Stimulated activated CD4-positive, alpha-beta T cell treated with anti-CD3 and anti-CD28 coated beads, Interleukin-2, amount 100 ng/mL, for 4 hours (primary cell): ENCODE data around the gene NYAP2.

Source experiments
- DNase-seq: peaks from one replicate; pipeline ENCODE4 v3.0.0-alpha.2; 2020; ENCODE audit warnings: low read depth

NYAP2 gene

DNA sequence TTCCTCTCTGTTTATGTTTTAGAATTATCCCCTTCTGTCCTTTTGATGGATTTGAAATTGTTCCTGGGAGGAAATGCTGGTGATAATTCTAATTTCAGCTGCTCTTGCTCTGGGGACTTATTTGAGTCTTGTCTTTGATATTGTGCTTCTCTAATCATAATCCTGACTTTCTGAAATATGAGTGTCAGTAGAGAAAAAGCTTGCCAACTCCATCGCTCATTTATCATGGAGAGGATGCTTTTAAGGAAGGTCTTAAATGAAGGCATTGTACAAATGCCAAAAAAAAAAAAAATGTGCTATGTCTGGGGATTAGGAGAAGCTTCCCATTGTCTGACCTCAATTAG lies 159.5 kb downstream of the NYAP2 start:
- DNase-seq = no peak

DNA sequence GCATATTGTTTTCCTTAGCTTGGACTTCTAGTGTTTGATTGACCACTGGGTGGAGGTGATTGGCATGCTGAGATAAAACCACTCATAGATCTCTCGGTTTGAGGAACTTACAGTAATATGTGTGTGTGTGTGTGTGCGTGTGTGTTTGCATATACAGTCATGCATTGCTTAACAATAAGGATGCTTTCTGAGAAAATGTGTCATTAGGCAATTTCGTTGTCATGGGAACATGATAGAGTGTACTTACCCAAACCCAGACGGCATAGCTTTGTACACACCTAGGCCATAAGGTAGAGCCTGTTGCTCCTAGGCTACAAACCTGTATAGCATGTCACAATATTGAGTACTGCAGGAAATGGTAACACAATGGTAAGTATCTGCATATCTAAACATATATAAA lies 167.3 kb downstream of the NYAP2 start:
- no peak for DNase-seq

DNA sequence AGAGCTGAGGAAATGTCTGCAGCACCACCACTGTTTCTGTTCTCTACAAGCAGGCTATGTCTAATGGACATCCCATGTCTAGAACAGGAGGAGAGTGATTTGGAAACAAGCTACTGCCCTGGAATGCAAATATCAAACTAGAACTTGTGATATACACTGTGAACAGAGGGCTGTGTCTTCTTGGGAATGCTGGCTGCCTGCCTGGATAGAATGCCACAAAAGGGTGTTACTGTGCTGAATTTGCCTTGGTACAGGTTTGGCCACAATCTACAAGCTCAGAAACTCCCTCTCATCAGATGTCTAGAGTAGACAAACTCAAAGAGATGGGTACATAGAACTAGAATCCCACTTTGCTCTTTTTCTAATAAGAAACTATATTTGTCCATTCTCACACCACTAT lies 170.5 kb downstream of the NYAP2 start:
- no peak for DNase-seq

DNA sequence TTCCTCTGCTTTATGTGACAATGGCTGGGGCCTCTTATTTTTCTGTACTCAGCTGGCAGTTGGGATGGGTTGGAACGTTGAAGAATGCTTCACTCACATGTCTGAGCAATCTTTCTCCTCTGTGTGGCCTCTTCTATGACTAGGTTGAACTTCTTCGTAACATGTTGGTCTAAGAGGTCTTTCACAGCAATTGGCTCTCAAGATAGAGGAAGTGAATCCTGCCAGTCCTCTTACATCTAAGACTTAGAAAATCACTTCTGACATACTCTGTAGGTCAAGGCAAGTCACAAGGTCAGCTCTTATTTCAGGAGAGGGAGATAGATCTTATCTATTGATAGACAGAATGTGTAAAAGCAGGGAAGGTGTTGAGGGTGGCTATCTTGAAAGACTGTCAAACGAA lies 174.1 kb downstream of the NYAP2 start:
- DNase-seq = no peak

DNA sequence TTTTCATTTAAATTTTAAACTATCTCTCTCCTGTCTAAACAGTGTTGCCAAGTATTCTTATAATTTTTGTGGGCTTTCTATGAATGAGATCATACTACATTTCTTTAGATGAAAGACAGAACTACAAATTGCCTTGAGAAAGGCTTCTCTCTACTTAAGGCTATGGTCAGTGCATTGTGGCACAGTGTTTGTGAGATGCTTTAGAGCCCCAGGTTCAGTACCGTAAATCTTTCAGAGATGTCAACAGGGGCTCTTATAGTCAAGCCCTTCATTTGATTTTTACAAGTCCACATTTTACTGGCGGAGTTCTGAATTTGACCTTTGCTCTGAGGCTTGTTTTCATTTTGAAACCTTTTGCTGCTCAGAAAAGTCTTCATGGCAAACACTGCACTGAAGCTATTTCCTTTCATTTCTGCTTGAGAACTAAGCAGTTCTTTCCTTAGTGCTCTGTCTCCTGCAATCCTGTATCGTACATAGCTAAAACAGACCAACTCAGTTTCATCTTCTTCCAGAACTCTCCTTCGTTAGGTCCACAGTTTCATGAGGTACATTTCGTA lies 175.2 kb downstream of the NYAP2 start:
- no peak for DNase-seq

DNA sequence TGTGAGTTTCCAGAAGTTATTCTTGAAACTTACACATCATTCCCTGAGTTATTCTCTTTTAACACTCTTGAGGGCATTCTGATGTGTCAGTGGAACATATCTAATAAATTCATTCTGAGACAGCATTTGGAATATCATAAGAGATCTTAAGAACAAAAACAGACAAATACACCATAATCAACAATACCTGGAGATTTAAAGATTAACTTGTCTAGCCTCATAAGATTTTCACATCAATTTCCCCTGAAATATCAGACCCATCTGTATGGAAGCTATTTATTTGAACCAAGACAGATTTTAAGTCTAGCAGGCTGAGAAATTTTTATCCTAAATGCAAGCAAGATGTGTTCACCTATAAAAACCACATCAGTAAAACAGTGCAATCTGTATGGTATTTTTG lies 181.6 kb downstream of the NYAP2 start:
- DNase-seq = no peak

DNA sequence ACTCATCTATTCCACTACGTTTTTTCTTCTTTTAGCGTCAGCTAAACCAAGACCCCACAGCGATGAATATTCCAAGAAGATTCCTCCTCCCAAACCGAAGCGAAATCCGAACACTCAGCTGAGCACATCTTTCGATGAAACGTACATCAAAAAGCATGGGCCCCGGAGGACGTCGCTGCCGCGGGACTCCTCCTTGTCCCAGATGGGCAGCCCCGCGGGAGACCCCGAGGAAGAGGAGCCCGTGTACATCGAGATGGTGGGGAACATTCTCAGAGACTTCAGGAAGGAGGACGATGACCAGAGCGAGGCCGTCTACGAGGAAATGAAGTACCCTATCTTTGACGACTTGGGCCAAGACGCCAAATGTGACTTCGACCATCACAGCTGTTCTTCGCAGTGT lies 182.4 kb downstream of the NYAP2 start:
- DNase-seq = no peak

DNA sequence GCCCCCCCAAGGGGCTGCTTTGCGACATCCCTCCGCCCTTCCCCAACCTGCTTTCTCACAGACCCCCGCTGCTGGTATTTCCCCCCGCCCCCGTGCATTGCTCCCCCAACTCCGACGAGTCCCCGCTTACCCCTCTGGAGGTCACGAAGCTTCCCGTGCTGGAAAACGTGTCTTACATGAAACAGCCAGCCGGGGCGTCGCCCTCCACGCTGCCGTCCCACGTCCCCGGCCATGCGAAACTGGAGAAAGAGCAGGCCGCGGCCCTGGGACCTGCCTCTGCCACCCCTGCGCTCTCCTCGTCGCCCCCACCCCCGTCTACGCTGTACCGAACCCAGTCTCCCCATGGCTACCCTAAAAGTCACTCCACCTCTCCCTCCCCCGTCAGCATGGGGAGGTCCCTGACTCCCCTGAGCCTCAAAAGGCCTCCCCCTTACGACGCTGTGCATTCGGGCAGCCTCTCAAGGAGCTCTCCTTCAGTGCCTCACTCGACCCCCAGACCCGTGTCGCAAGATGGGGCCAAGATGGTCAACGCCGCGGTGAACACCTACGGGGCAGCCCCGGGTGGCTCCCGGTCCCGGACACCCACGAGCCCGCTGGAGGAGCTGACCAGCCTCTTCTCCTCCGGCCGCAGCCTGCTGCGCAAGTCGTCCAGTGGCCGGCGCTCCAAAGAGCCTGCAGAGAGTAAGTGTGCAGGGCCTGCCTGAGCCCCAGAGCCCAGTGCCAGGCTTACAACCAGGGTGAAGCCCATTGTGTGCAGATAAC lies 183.0 kb downstream of the NYAP2 start:
- DNase-seq = no peak

DNA sequence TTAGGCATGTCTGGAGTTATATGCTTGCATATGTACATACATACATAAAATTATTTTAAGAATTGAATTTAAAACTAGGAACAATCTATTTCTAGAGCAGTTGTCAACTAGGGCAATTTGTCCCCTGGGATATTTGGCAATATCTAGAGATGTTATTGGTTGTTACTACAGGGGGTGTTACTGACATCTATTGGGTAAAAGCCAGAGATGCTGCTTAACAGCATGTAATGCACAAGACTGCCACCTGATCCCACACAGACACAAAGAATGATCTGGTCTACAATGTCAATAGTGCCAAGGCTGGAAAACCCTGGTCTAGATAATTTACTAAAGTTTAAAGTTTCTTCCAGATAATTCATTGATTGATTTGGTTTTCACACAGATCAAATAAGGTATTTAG lies 185.3 kb downstream of the NYAP2 start:
- no peak for DNase-seq

DNA sequence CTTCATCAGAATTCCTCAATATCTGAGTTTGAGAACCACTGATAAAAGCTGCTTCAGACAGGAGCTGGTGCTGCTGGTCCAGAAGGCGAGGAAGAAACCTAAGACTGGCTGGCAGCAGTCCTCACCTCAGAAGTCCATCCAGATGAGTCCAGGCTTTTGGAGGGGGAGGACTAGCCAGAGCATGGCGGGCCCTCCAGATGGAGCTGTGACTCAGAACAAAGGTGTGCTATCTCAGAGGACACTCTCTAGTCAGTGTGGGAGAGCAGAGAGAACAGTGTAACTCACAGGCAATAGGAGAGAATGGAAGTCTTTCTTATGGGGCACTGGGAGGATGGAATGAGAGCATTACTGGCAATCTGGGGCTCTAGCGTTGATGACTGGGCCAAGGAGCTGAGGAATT lies 191.4 kb downstream of the NYAP2 start:
- DNase-seq = no peak

DNA sequence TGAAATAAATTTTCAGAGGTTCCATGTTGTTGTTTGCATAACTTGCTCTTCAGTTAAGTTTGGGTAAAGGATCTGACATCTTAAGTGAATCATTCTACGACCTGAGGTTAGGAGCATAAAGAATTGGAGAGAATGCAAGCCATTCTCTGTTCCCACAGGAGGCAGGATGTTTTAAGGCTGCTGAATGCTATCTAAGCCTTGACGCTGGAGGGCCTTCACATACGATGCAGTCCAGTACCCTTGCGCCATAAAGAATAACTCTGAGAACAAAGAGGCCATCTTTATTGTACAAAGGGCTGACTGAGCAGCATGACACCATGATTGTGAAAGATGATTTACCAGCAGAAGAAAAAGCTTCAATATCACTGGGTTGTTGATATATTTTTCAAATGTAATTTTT lies 198.4 kb downstream of the NYAP2 start:
- no peak for DNase-seq

DNA sequence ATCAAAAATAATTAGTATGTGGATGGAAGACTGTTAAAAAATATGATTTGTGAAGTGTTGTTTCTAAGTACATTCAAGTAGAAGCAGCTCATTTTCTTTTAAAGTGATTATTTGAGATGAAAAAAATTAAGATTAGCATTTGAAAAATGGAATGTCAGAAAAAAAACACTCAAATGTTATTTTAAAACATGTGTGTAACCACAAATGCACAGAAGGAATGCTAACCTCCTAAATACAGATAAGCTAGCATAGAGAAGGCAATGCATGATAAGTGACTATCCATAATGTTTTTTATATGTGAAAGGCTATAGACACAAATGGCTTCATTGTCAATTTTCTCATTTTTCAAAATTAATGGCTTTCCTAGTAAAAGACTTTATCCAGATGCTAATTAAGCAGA lies 198.9 kb downstream of the NYAP2 start:
- DNase-seq = no peak

DNA sequence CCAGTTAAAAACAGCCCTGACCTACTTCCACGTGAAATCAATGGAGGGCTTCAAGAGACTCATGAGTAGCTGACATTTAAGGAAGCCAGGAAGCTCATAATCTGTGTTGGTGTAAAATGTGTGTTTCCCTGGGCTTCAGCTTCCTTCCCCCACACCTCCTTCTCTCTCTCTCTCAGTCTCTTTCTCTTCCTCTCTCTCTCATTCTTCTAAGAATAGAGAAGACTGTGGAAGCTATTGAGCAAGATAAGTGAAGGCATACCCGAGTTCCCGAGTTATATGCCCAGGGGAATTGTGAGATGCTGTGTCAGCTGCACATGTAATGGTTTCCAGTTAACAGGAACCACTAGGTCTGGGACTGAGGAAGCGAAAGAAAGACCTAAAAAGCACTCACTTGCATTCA lies 199.4 kb downstream of the NYAP2 start:
- no peak for DNase-seq

DNA sequence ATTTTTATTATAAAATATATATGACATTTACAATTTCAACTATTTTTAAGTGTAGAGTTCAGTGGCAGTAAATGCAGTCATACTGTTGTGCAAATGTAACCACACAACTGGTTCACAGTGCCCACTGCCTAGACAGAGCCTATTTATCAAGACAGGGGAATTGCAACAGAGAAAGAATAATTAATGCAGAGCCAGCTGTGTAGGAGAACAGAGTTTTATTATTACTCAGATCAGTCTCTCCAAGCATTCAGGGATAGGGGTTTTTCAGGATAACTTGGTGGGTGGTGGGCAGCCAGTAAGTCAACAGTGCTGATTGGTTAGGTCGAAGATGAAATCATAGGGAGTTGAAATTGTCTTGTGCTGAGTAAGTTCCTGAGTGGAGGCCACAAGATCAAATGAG lies 200.3 kb downstream of the NYAP2 start:
- DNase-seq = no peak

DNA sequence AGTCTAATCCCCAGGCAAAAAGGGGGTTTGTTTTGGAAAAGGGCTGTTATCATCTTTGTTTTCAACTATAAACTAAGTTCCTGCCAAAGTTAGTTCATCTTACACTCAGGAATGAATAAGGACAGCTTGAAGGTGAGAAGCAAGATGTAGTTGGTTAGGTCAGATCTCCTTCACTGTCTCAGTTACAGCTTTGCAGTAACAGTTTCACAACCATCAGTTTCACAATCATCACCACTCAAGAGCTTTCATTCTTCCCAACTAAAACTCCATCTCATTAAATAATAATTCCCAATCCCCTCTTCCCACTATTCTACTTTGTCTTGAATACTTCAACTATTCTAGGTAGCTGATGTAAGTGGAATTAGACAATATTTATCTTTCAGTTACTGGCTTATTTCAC lies 200.9 kb downstream of the NYAP2 start:
- no peak for DNase-seq

DNA sequence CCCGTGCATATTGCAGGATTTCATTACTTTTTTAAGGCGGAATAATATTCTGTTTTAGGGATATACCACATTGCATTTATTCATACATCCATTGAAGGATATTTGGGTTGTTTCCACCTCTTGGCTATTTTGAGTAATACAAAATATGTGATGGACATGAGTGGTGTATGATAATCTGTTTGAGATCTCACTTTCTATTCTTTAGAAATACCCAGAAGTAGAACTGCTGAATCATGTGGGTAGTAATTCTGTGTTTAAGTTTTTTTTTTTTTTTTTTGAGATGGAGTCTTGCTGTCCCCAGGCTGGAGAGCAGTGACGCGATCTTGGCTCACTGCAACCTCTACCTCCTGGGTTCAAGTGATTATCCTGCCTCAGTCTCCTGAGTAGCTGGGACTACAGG lies 201.4 kb downstream of the NYAP2 start:
- DNase-seq = no peak

DNA sequence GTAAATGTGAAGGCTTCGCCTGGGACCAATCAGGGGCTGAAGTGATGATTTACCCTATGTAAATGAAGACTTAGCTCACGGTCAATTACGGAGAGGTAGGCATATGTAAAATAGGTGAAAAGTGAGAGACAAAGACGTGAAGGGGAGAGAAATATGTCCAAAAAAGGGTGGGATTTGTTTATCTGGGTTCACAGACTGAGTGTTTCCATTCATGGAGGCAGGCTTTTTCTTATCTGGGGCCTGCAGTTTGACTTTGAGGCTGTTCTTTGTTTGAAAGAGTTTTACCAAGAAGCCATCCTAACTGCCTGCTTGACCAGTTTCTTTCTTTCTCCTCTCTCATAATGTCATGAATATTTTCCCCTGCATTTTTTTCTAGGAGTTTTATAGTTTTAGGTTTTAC lies 202.7 kb downstream of the NYAP2 start:
- no peak for DNase-seq

DNA sequence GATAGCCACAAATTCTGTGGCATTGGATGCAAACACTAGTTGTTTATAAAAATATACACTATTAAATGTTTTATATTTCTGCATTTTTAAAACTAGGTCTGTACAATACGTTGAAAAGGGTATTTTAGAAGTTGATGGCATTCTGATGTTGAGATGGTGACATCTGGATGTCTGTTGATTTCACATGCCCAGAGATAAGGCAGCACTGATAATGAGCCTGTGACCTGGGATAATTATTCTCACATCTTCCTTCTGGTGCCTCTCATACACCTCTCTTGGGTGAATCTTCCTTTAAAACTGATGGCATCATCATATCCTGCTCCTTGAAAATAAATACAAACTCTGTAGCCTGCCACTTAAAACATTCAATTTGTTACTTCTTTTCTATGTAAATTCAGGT lies 208.6 kb downstream of the NYAP2 start:
- DNase-seq = no peak

DNA sequence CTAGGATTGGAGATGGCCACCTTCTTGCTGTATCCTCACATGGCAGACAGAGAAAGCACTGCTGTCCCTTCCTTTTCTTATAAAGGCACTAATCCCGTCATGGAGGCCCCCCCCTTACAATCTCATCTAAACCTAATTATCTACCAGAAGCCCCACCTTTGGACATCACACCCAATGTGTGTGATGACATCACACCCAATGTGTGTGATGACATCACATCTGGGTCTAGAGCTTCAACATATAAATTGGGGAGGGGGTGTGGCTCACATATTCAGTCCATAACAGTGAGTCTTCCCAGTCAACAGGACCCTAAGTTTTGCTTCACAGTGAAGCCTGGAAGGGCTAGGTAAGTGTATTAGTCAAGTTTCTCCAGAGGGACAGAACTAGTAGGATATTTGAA lies 213.1 kb downstream of the NYAP2 start:
- no peak for DNase-seq

DNA sequence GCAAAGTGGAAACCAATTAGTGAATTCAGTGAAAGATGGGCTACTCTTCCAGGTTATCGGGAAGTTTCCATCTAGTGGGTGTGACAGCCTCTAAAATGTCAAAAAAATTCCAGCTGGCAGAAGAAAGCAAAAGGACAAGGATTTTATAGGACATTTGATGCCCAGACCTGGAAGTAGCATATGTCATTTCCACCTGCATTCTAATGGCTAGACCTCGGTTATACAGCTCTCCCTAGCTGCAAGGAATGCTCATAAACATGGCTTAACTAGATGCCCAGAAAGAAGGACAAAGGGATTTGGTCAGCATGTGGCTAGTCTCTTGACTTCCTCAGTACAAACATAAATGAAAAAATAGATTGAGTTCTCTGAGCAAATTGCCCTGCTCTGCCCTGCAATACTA lies 215.4 kb downstream of the NYAP2 start:
- DNase-seq = no peak

DNA sequence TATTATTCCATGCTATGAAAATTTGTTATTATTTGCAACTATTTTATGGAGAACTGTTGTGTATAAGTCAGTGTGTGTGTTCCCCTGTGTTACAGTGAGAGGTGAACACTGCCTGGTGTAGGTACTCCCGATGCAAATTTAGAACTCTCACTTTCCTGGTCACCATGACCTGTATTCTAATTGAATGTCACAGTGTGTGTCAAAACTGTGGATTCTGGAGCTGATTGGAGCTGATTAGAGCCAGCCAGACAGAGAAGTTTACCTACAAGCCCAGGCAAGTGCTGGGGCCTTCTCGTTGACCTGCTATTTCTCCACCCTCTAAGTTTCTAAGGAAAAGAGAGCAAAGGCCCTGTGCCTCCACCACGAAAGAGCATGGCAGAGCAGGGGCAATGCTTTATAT lies 216.0 kb downstream of the NYAP2 start:
- no peak for DNase-seq

DNA sequence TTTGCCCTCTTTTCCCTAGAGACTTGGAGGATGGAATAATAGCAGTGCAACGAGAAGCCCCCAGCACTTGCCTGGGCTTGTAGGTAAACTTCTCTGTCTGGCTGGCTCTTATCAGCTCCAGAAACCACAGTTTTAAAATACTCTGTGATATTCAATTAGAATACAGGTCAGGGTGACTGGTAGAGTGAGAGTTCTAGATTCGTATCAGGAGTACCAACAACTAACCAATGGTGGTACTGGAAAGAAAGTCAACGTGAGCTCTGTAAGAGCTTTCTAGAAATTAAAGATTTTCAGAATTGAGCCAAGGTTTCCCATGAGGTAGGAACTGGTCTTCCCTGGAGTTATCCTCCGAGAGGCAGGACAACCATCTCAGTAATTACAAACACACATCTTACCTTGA lies 216.9 kb downstream of the NYAP2 start:
- no peak for DNase-seq

DNA sequence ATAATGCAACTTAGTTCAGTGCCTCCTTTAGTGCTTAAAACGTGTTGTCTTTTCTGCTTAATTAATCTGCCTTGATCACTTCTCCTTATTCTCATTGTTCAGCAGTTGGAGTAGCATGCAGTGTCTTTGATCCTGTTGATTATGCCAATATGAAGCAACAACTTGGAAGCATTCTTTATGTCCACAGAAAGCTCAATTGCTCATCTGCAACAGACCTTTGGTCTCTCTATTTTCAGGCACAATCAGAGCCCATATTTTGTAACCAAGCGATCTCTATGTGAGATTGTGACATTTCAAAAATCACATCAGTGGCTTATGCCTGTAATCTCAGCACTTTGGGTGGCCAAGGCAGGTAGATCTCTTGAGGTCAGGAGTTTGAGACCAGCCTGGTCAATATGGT lies 217.3 kb downstream of the NYAP2 start:
- no peak for DNase-seq

DNA sequence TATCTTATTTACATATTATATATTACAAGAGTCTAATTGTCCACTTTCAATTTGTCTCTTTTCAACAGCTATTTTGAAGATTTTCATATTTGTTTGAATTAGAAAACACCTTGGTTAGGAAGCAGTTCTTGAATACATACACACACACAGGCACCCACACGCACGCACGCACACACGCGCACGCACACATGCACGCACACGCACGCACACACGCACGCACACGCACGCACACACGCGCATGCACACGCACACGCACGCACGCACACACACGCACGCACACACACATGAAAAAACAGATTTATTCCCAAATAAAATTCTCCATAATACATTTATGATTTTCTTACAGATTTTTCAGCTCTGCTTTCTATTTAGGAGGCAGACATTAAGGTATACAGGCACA lies 220.7 kb downstream of the NYAP2 start:
- DNase-seq = no peak
